Right lobe of liver (tissue), 6 donors: Measurements from ENCODE around the gene KBTBD3. TPM values are rescaled to one million over a fixed set of nuclear protein-coding genes. Genes with fewer than 3 reads are reported as not detected.

Source experiments
- ATAC-seq, 4 donors: fragments of 200-7000 bp; cut with Tn5 transposase; one replicate each; pipeline ENCODE4 v1.9.1; 2020; ENCODE audit warnings: mild to moderate bottlenecking in 4 of 4, moderate library complexity in 4 of 4
- DNase-seq, 3 donors: peaks; one replicate each; pipeline ENCODE4 v3.0.0-alpha.2; 2020
- H3K27ac ChIP-seq, 3 donors: fragments of 200-600 bp; one replicate each; pipeline ENCODE4 v1.8.0; 2022
- H3K27me3 ChIP-seq, 2 donors: fragments of 200-600 bp; one replicate each; pipeline ENCODE4 v1.8.0; 2022
- H3K36me3 ChIP-seq, 4 donors: fragments of 200-600 bp; sonication (generic) in 1 of 4; one replicate each; pipeline versions ENCODE4 v1.5.1 to v1.8.0; 2017 to 2022; ENCODE audit warnings: control low read depth in 1 of 4
- H3K4me1 ChIP-seq, 4 donors: fragments of 200-600 bp; sonication (generic) in 1 of 4; one replicate each; pipeline versions ENCODE4 v1.5.1 to v1.8.0; 2017 to 2022; ENCODE audit warnings: control low read depth in 1 of 4
- H3K4me3 ChIP-seq, 3 donors: fragments of 200-600 bp; one replicate each; pipeline ENCODE4 v1.8.0; 2022
- H3K9me3 ChIP-seq, 4 donors: fragments of 200-600 bp; sonication (generic) in 1 of 4; one replicate each; pipeline versions ENCODE4 v1.5.1 to v1.8.0; 2017 to 2022; ENCODE audit warnings: control low read depth in 1 of 4
- POLR2A ChIP-seq: fragments of 450-650 bp; IDR thresholded peaks from one replicate; pipeline ENCODE4 v1.6.1; 2017; ENCODE audit warnings: antibody characterized with exemption, mild to moderate bottlenecking
- WGBS: methylation state at CpG from one replicate; pipeline ENCODE4 v1.1.6; 2018; ENCODE audit warnings: low coverage, low lambda C conversion rate; ENCODE audit not compliant: insufficient coverage; ENCODE audit errors: missing lambda C conversion rate; 5-methylcytosine and 5-hydroxymethylcytosine counted together
- intact Hi-C, 2 donors: fragments of 100-400 bp; cut with DNase I; formaldehyde crosslinking; loops; one replicate each; pipeline versions ENCODE4 v1.11.2 to v1.14.1; 2022
- total RNA-seq, 6 experiments: library from RNA; depleted of rRNA in 2 of 6; stranded (reverse); fragments of >200 nt in 2 of 6; fragmentation: NEBNext Ultra II Directional in 3 of 6; extraction: Animal tissue kit (Norgen Biotek cat#: 25700) in 3 of 6; gene quantifications; one replicate each; pipeline versions ENCODE4 v1.1.0 to v1.2.4, GENCODE V29; 2016 to 2023
- TF ChIP-seq, protein P1 (sequence below), 4 donors: fragments of 200-600 bp in 3 of 4; fragments of 450-650 bp in 1 of 4; IDR thresholded peaks; one replicate each; pipeline versions ENCODE4 v1.5.1 to v1.8.0; 2016 to 2022; ENCODE audit warnings: antibody characterized with exemption in 4 of 4, mild to moderate bottlenecking in 2 of 4
- donor health status: DM: no; HTN: yes; CAD: no.
- donor health status: DM: no; HTN: no; CAD: no.
- donor health status: DM: no; HTN: no; CAD: no.
- donor health status: DM: no; HTN: yes; CAD: no.
- donor health status: DM: no; HTN: yes; CAD: no.

KBTBD3 gene
- total RNA-seq, 6 experiments from 2014 or later, result 1.9 to 5.0 (median 2.6) TPM

DNA sequence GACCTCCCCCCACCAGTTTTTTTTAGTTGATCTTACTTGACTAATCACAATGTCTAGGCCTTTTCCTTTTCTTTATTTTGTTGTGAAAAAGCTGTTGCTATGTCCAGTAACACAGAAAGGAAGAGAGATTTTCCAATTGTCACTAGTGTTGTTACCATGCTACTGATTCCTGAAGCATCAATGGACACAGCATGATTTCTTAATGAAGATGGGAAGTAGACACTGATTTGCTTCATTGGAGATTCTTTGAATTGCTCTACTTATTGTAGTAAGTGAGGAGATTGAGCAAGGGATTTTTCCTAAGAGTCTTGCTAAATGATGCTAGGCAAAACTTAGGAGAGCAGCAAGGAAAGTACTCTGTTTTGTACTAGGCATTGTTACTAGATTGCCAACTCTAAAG is 4.9 kb upstream of the KBTBD3 start:
- intact Hi-C loops, result no loop called here
- Histone ChIP-seq H3K27me3 (no peaks in the 10 kb centered on the region), H3K27ac (no peak overlapping the region), H3K9me3 (no peaks in the 10 kb centered on the region), H3K4me1 (peaks cover 0 to 19% (median 4%) of the 10 kb centered on the region in 4 donors), H3K4me3 (no peak overlapping the region), H3K36me3 (peaks cover 0 to 11% (median 4%) of the 10 kb centered on the region in 4 donors)
- ATAC-seq, result no peak
- TF ChIP-seq, protein P1, sequence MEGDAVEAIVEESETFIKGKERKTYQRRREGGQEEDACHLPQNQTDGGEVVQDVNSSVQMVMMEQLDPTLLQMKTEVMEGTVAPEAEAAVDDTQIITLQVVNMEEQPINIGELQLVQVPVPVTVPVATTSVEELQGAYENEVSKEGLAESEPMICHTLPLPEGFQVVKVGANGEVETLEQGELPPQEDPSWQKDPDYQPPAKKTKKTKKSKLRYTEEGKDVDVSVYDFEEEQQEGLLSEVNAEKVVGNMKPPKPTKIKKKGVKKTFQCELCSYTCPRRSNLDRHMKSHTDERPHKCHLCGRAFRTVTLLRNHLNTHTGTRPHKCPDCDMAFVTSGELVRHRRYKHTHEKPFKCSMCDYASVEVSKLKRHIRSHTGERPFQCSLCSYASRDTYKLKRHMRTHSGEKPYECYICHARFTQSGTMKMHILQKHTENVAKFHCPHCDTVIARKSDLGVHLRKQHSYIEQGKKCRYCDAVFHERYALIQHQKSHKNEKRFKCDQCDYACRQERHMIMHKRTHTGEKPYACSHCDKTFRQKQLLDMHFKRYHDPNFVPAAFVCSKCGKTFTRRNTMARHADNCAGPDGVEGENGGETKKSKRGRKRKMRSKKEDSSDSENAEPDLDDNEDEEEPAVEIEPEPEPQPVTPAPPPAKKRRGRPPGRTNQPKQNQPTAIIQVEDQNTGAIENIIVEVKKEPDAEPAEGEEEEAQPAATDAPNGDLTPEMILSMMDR (IDR thresholded peaks at IDR 0.05), result no peak
- TF ChIP-seq POLR2A, result no peak
- DNase-seq, result no peak

DNA sequence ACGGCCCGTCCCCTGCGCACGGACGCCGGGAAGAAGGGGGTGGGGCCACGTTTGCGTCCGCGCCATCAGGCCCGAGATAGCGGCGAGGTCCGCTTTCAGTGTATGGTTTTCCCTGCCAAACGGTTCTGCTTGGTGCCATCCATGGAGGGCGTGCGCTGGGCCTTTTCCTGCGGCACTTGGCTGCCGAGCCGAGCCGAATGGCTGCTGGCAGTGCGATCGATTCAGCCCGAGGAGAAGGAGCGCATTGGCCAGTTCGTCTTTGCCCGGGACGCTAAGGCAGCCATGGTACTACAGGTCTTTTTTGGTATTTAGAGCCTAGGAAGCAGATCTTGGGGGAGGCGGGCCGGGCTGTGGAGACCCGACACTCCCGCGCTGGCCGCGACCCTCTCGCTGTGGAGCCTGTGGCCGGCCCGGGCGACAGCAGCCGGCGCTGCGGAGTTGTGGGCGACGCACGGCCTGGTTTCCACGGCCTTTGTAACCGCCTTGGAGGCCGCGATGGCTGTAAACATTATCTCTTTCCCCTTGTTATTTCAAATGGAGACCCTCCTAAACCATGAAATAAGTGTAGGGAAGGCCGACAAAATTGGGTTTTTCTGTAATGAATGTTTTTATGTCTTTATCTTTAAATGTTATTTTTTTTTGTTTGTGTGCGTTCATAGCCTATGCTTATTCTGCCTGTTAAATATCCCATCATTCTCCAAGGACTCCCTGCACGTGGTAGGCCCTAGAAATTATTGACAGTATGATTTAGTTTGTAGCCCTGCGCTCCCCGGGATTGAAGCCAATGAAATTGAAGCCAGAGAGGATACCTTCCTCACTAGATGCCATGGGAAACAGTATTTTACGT is 685 bp upstream of the KBTBD3 start, which contains the start of gene AASDHPPT:
AASDHPPT (plus strand) TSS at position 54 of the 847 bp plus-strand sequence; CDS start at position 103, 49 bp downstream.
- no peaks in the 10 kb centered on the region for H3K27me3 ChIP-seq
- ATAC-seq, result peak; percentile 30 to 44 (median 44)
- peak in 2 of 3 donors; percentile 20 to 61 for DNase-seq
- under 1% methylated on average over 31 of the region's 55 CpGs for WGBS
- peak within 1 kb of the TSS; percentile 63 to 80 (median 73) for H3K4me3 ChIP-seq
- peaks cover 0 to 16% (median 2%) of the 10 kb centered on the region in 4 donors for H3K4me1 ChIP-seq
- no peaks in the 10 kb centered on the region for H3K9me3 ChIP-seq
- peaks cover 0 to 11% (median 4%) of the 10 kb centered on the region in 4 donors for H3K36me3 ChIP-seq
- intact Hi-C loops, result no loop called here
- TF ChIP-seq POLR2A, result no peak
- TF ChIP-seq, protein P1 (IDR thresholded peaks at IDR 0.05), result no peak
- peak within 1 kb of the TSS; percentile 93 to 97 (median 96) for H3K27ac ChIP-seq

DNA sequence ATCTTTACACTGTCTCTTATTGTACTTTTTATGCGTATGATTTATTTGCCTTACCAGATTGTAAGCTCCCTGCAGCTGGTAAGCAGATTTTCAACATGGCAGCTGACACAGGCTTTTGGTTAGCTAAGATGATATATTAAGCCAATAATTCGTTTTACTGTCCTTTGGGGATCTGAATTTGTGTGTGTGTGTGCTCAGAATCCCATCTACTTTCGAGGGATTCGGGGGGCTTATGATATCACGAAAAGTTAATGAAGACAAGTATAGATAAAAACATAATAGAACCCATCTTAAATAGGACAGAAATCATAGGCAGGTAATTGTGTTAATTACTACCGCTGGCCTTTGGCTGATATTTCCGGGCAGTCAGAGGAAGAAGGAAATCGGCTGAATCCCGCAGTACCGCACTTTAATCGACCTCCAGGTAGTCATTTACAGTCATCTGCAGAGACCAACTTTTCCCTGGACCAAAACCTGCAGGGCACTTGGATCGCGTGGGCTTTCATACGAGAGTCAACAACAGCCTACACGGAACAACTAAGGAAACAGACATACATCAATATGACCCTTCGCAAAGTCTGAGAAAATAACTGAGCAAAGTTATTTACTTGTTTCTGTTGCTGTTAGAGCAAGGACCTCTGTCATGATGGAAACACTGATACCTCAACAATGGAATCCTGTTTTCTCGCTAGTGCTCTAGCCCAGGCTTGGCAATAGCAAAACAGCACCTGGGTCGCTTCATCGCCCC is 802 bp downstream of the KBTBD3 start:
- Histone ChIP-seq H3K4me3 (peak overlapping the region; percentile 63 to 80 (median 73)), H3K27ac (peak overlapping the region; percentile 93 to 97 (median 96)), H3K27me3 (no peaks in the 10 kb centered on the region), H3K4me1 (peaks cover 0 to 12% (median 2%) of the 10 kb centered on the region in 4 donors), H3K9me3 (no peaks in the 10 kb centered on the region), H3K36me3 (peaks cover 0 to 11% (median 4%) of the 10 kb centered on the region in 4 donors)
- ATAC-seq (peak in 1 of 4 donors; percentile 3), DNase-seq (peak in 2 of 3 donors; percentile 25 to 44)
- intact Hi-C loops, result no loop called here
- no peak for TF ChIP-seq POLR2A
- TF ChIP-seq, protein P1 (IDR thresholded peaks at IDR 0.05), result no peak
- WGBS, result 13% methylated on average over 19 of the region's 19 CpGs

DNA sequence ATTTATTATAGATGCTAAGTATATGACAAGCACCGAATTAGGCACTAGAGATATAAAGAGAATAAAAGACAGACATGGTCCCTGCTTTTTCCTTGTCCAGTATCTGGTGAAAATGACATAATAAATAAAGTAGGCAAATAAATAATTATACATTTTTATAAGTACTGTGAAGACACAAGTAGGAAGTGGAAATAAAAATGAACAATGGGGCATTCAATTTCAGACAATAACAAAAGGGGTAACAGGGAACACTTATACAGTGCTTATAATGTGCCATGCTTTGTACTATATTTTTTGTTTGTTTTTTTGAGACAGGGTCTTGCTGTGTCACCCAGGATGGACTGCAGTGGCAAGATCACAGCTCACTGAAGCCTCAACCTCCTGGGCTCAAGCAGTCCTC is 4.3 kb downstream of the KBTBD3 start:
- H3K36me3 ChIP-seq, result no peaks in the 10 kb centered on the region
- DNase-seq (no peak), ATAC-seq (no peak)
- intact Hi-C loops, result no loop called here
- H3K4me1 ChIP-seq, result peaks cover 0 to 5% (median 0%) of the 10 kb centered on the region in 4 donors
- no peaks in the 10 kb centered on the region for H3K9me3 ChIP-seq
- WGBS, result 79% methylated on average over 1 of the region's 1 CpG
- no peak overlapping the region for H3K4me3 ChIP-seq
- TF ChIP-seq POLR2A, result no peak
- TF ChIP-seq, protein P1 (IDR thresholded peaks at IDR 0.05), result no peak
- no peaks in the 10 kb centered on the region for H3K27me3 ChIP-seq
- H3K27ac ChIP-seq, result no peak overlapping the region
